Stimulated activated CD4-positive, alpha-beta T cell treated with anti-CD3 and anti-CD28 coated beads, Interleukin-15, amount 100 ng/mL, for 48 hours (primary cell): ENCODE measurements around the gene ARL2BP.
"Not testable (repeated sequence)": the region's sequence is repeated elsewhere in the genome, so short reads cannot be mapped to it uniquely, and the experiment has no call there.

Source experiments
- DNase-seq, 2 donors: peaks; one replicate each; pipeline ENCODE4 v3.0.0-alpha.2; 2020; ENCODE audit warnings: low read depth in 2 of 2

The ARL2BP gene

GRCh38 chr16:57244767-57245471 lies at the start of gene ARL2BP:
Gene ARL2BP, plus strand, starts transcription at chr16:57245259. Its CDS starts 109 bp downstream, at chr16:57245368.
- DNase-seq: peak; percentile 94 to 98

GRCh38 chr16:57196286-57196685 lies 48.8 kb upstream of the ARL2BP start:
- no peak for DNase-seq

GRCh38 chr16:57196753-57197152 lies 48.3 kb upstream of the ARL2BP start:
- DNase-seq: no peak

- not testable (repeated sequence) for DNase-seq
Measured at GRCh38 chr16:57200321-57200720, 44.7 kb upstream of the ARL2BP start.

GRCh38 chr16:57200926-57201325 lies 44.1 kb upstream of the ARL2BP start:
- not testable (repeated sequence) for DNase-seq

GRCh38 chr16:57202095-57202886 lies 42.8 kb upstream of the ARL2BP start:
- no peak for DNase-seq

- no peak for DNase-seq
Measured at GRCh38 chr16:57203451-57203850, 41.6 kb upstream of the ARL2BP start.

- no peak for DNase-seq
Measured at GRCh38 chr16:57204675-57205074, 40.4 kb upstream of the ARL2BP start.

GRCh38 chr16:57208926-57209325 lies 36.1 kb upstream of the ARL2BP start:
- no peak for DNase-seq

- no peak for DNase-seq
Measured at GRCh38 chr16:57209780-57210179, 35.3 kb upstream of the ARL2BP start.

GRCh38 chr16:57213462-57213861 lies 31.6 kb upstream of the ARL2BP start:
- DNase-seq: no peak

- no peak for DNase-seq
Measured at GRCh38 chr16:57216968-57217367, 28.1 kb upstream of the ARL2BP start.

GRCh38 chr16:57223057-57223456 lies 22.0 kb upstream of the ARL2BP start:
- DNase-seq: no peak

- no peak for DNase-seq
Measured at GRCh38 chr16:57224651-57225335, 20.3 kb upstream of the ARL2BP start.

GRCh38 chr16:57225978-57226377 lies 19.1 kb upstream of the ARL2BP start:
- DNase-seq: no peak

GRCh38 chr16:57226701-57227621 lies 18.1 kb upstream of the ARL2BP start:
- no peak for DNase-seq

- DNase-seq: no peak
Measured at GRCh38 chr16:57229079-57229478, 16.0 kb upstream of the ARL2BP start.

GRCh38 chr16:57231821-57232350 lies 13.2 kb upstream of the ARL2BP start:
- DNase-seq: no peak

- DNase-seq: no peak
Measured at GRCh38 chr16:57233944-57234706, 10.9 kb upstream of the ARL2BP start.

GRCh38 chr16:57234707-57235092 lies 10.4 kb upstream of the ARL2BP start:
- DNase-seq: no peak
